IMR-90 (cell line): ENCODE data around the gene SPAG16. TPM values are rescaled to one million over a fixed set of nuclear protein-coding genes. Genes with fewer than 3 reads are reported as not detected.

Experiments used
- ATAC-seq: fragments of 200-7000 bp; cut with Tn5 transposase; 2 replicates; pipeline ENCODE4 v1.9.1; 2020; ENCODE audit warnings: low read depth, mild to moderate bottlenecking, moderate library complexity
- BruUV-seq: library from RNA; stranded (reverse); fragments of 400-500 nt; replicated peaks from 2 replicates; lab custom pipeline; 2021; lab: Mats Ljungman, UMichigan
- CTCF ChIA-PET: fragments of 300-600 bp; formaldehyde crosslinking; extraction: SDS; loops from one replicate; lab custom pipeline; 2021; ENCODE audit warnings: antibody characterized with exemption; lab: Yijun Ruan, JAX
- POLR2A ChIA-PET: fragments of 300-600 bp; sonication (Branson Sonifier 250); formaldehyde crosslinking; loops from one replicate; lab custom pipeline; 2022; ENCODE audit warnings: antibody characterized with exemption; ENCODE audit not compliant: unreplicated experiment; lab: Charles Lee
- DNase-seq: peaks from one replicate; pipeline ENCODE4 v3.0.0; 2013
- H2AFZ ChIP-seq: replicated peaks from 2 replicates; pipeline ENCODE3; 2013; ENCODE audit warnings: low read length, mild to moderate bottlenecking; ENCODE audit not compliant: poor library complexity
- H2AK5ac ChIP-seq: 2 replicates; pipeline ENCODE4 v1.6.1; 2013; ENCODE audit warnings: low read depth, low read length, inconsistent platforms
- H2AK9ac ChIP-seq: replicated peaks from 2 replicates; pipeline ENCODE3; 2013; ENCODE audit warnings: mild to moderate bottlenecking, low read depth, low read length, moderate library complexity; ENCODE audit not compliant: poor library complexity
- H2BK120ac ChIP-seq: 2 replicates; pipeline ENCODE4 v1.6.1; 2013; ENCODE audit warnings: low read depth, low read length, inconsistent platforms
- H2BK15ac ChIP-seq: 3 replicates; pipeline ENCODE4 v1.6.1; 2013; ENCODE audit warnings: low read depth, low read length, inconsistent platforms
- H2BK20ac ChIP-seq: 2 replicates; pipeline ENCODE4 v1.6.1; 2013; ENCODE audit warnings: low read depth, mild to moderate bottlenecking, inconsistent platforms, low read length, moderate library complexity
- H2BK5ac ChIP-seq: 2 replicates; pipeline ENCODE4 v1.6.1; 2013; ENCODE audit warnings: mild to moderate bottlenecking, low read depth, low read length, inconsistent platforms; ENCODE audit not compliant: poor library complexity, severe bottlenecking
- H3K14ac ChIP-seq: replicated peaks from 2 replicates; pipeline ENCODE4 v1.6.1; 2013; ENCODE audit warnings: low read depth, low read length, inconsistent platforms
- H3K18ac ChIP-seq: 2 replicates; pipeline ENCODE4 v1.6.1; 2013; ENCODE audit warnings: low read depth, low read length, control low read depth
- H3K23ac ChIP-seq: 2 replicates; pipeline ENCODE4 v1.6.1; 2013; ENCODE audit warnings: low read depth, low read length, inconsistent platforms
- H3K27ac ChIP-seq: 2 replicates; pipeline ENCODE4 v1.5.1; 2013; ENCODE audit warnings: mild to moderate bottlenecking, control low read depth, low read length; ENCODE audit not compliant: insufficient read depth
- H3K27me3 ChIP-seq: 2 replicates; pipeline ENCODE4 v1.6.1; 2013; ENCODE audit warnings: low read length; ENCODE audit not compliant: control insufficient read depth, insufficient read depth
- H3K36me3 ChIP-seq: 2 replicates; pipeline ENCODE4 v1.6.1; 2013; ENCODE audit warnings: low read length, mixed read lengths; ENCODE audit not compliant: control insufficient read depth, insufficient read depth
- H3K4ac ChIP-seq: 2 replicates; pipeline ENCODE4 v1.6.1; 2013; ENCODE audit warnings: low read depth, low read length, inconsistent platforms
- H3K4me1 ChIP-seq: 2 replicates; pipeline ENCODE4 v1.6.1; 2013; ENCODE audit warnings: low read length, mixed read lengths; ENCODE audit not compliant: control insufficient read depth, insufficient read depth
- H3K4me2 ChIP-seq: 2 replicates; pipeline ENCODE4 v1.6.1; 2013; ENCODE audit warnings: low read depth, mild to moderate bottlenecking, control low read depth, low read length, moderate library complexity
- H3K4me3 ChIP-seq: 2 replicates; pipeline ENCODE4 v1.5.1; 2013; ENCODE audit warnings: low read depth, mild to moderate bottlenecking, control low read depth, low read length, moderate library complexity; ENCODE audit not compliant: insufficient read depth
- H3K56ac ChIP-seq: 2 replicates; pipeline ENCODE4 v1.6.1; 2013; ENCODE audit warnings: low read length, inconsistent platforms; ENCODE audit not compliant: insufficient read depth; ENCODE audit errors: extremely low read depth
- H3K79me1 ChIP-seq, 2 experiments: 2 replicates each; pipeline ENCODE4 v1.6.1; 2013; ENCODE audit warnings: low read length in 2 of 2, inconsistent platforms in 1 of 2, low read depth in 1 of 2
- H3K9ac ChIP-seq: 2 replicates; pipeline ENCODE4 v1.6.1; 2013; ENCODE audit warnings: low read depth, low read length, control low read depth
- H3K9me1 ChIP-seq: 2 replicates; pipeline ENCODE4 v1.6.1; 2013; ENCODE audit warnings: low read length, inconsistent platforms; ENCODE audit not compliant: insufficient read depth
- H3K9me3 ChIP-seq: 2 replicates; pipeline ENCODE4 v1.6.1; 2013; ENCODE audit warnings: low read length; ENCODE audit not compliant: control insufficient read depth, insufficient read depth
- H4K20me1 ChIP-seq: 2 replicates; pipeline ENCODE4 v1.6.1; 2013; ENCODE audit warnings: low read length, inconsistent platforms; ENCODE audit not compliant: insufficient read depth
- H4K5ac ChIP-seq: 2 replicates; pipeline ENCODE4 v1.6.1; 2013; ENCODE audit warnings: mild to moderate bottlenecking, low read depth, low read length, control low read depth
- H4K8ac ChIP-seq, 2 experiments: 2 replicates each; pipeline ENCODE4 v1.6.1; 2013; ENCODE audit warnings: low read depth in 2 of 2, low read length in 2 of 2, control low read depth in 1 of 2, inconsistent platforms in 1 of 2
- H4K91ac ChIP-seq: 2 replicates; pipeline ENCODE4 v1.6.1; 2013; ENCODE audit warnings: low read depth, low read length, inconsistent platforms; ENCODE audit not compliant: insufficient read depth
- POLR2A ChIP-seq: IDR thresholded peaks from 2 replicates; pipeline ENCODE4 v1.6.1; 2012; ENCODE audit warnings: mild to moderate bottlenecking, low read depth, low read length
- WGBS, 2 experiments: methylation state at CpG; one replicate each; pipeline versions ENCODE4 v1.1.5 to v1.1.7; 2013; ENCODE audit warnings: missing lambda C conversion rate in 2 of 2; ENCODE audit not compliant: insufficient read length in 1 of 2; ENCODE audit errors: extremely low coverage in 2 of 2; 5-methylcytosine and 5-hydroxymethylcytosine counted together
- dilution Hi-C: fragments of 300-500 bp; cut with HindIII; formaldehyde crosslinking; loops from one replicate; pipeline ENCODE4 v1.14.3; 2018; ENCODE audit warnings: low sequenced_read_pairs; ENCODE audit not compliant: unreplicated experiment
- in situ Hi-C: fragments of 300-500 bp; cut with MboI; formaldehyde crosslinking; loops from 3 replicates; pipeline ENCODE4 v1.14.3; 2019; ENCODE audit warnings: low sequenced_read_pairs, inconsistent platforms, mixed read lengths
- intact Hi-C: fragments of 100-400 bp; cut with micrococcal nuclease; formaldehyde crosslinking; loops from 2 replicates; pipeline ENCODE4 v1.10.0; 2022
- polyA plus RNA-seq, 3 experiments: library from polyadenylated mRNA; depleted of rRNA; stranded (reverse); fragments of >200 nt; gene quantifications; 2 replicates each; pipeline ENCODE4 v1.2.3, GENCODE V29; 2012; ENCODE audit warnings: low replicate concordance in 1 of 3
- total RNA-seq: library from RNA; depleted of rRNA; stranded (reverse); fragments of >200 nt; gene quantifications from 2 replicates; pipeline ENCODE4 v1.2.3, GENCODE V29; 2012

Gene SPAG16
- total and polyA plus RNA-seq, 2 of the 4 experiments (the other 2 are of a cell fraction), result 7.3 to 13.5 TPM

DNA sequence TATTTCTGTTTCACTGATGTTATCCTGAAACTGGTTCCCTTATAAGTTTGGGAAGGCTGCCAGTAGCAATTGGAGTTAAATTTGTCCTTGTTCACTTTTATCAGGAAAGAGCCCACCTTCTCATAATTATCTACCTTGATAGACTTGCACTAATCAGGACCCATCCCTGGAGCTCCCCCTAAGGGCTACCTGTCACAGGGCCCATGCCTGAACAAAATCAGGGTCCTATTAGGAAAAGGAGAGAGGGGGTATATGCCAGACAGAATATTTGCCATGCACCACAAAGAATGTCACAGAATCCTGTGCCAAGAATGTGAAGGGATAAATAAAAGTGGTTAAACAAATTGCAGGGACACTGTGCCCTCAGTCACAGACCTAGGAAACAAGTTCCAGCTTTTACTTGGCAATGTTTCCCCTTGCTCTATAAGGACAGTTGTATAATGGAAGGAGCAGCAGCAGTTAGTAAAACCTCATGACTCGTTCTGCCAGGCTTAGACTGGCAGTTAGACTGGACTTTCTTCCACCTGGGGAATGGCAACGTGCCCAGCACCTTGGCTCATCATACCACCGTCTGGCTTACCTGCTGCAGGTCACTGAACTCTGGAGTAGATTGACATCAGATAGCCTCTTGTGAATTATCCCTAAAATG is 1094.3 kb downstream of the SPAG16 start:
- intact Hi-C loops, result no loop called here

More for the DNA sequence above, 1094.3 kb downstream of the SPAG16 start:
- no peak overlapping the region for H2AK5ac ChIP-seq
- H3K27me3 ChIP-seq, result no peaks in the 10 kb centered on the region
- no peak overlapping the region for H3K56ac ChIP-seq
- no peaks in the 10 kb centered on the region for H3K36me3 ChIP-seq
- ATAC-seq, result no peak
- no peak overlapping the region for H2BK20ac ChIP-seq
- BruUV-seq, result no TSS peak
- H2AK9ac ChIP-seq, result no peak overlapping the region
- no peak overlapping the region for H3K9ac ChIP-seq
- TF ChIP-seq POLR2A, result no peak
- H3K23ac ChIP-seq, result no peak overlapping the region
- no peak overlapping the region for H3K4ac ChIP-seq
- no peak overlapping the region for H2BK120ac ChIP-seq
- POLR2A ChIA-PET, result no interaction called here
- no peak overlapping the region for H3K18ac ChIP-seq
- H2BK5ac ChIP-seq, result no peak overlapping the region
- H3K4me3 ChIP-seq, result no peak overlapping the region
- CTCF ChIA-PET, result interaction anchor here (0.9 to 1.3 kb wide), 2 partner anchors 11 to 18 kb away, joined by 3 read pairs; no protein-coding TSS in a partner anchor
- no CpG with 5 or more reads among the region's 3 CpGs for WGBS, 2 experiments
- H3K9me3 ChIP-seq, result no peaks in the 10 kb centered on the region
- in situ Hi-C loops (no loop called here), dilution Hi-C loops (no loop called here)
- H3K27ac ChIP-seq, result no peak overlapping the region
- H4K5ac ChIP-seq, result no peak overlapping the region
- H3K4me2 ChIP-seq, result no peak overlapping the region
- no peak for DNase-seq
- H2AFZ ChIP-seq, result no peak overlapping the region
- no peaks in the 10 kb centered on the region for H3K4me1 ChIP-seq
- H4K91ac ChIP-seq, result no peak overlapping the region
- no peak overlapping the region for H4K8ac ChIP-seq
- H3K9me1 ChIP-seq, result no peaks in the 10 kb centered on the region
- no peak overlapping the region for H2BK15ac ChIP-seq
- H4K20me1 ChIP-seq, result no peaks in the 10 kb centered on the region
- H3K79me1 ChIP-seq, result no peaks in the 10 kb centered on the region
- no peak overlapping the region for H3K14ac ChIP-seq
